Heart left ventricle (tissue), 16 donors: Measurements from ENCODE around the gene ANXA4. TPM values are rescaled to one million over a fixed set of nuclear protein-coding genes. Genes with fewer than 3 reads are reported as not detected.
A peak's percentile ranks its signal among the peaks of the same experiment; 100 is the strongest.

Source experiments
- ATAC-seq, 4 donors: fragments of 200-7000 bp; cut with Tn5 transposase; one replicate each; pipeline ENCODE4 v1.9.1; 2020 to 2022; ENCODE audit warnings: moderate library complexity in 4 of 4, mild to moderate bottlenecking in 3 of 4, moderate number of reproducible peaks in 1 of 4
- DNase-seq, 5 donors: peaks; one replicate each; pipeline ENCODE4 v3.0.0-alpha.2; 2020
- H3K27ac ChIP-seq, 12 donors: fragments of 200-600 bp; sonication (generic) in 4 of 12; one replicate each; pipeline versions ENCODE4 v1.5.0 to v1.8.0; 2016 to 2022; ENCODE audit warnings: mild to moderate bottlenecking in 2 of 12
- H3K27me3 ChIP-seq, 9 donors: fragments of 200-600 bp; sonication (generic) in 2 of 9; one replicate each; pipeline versions ENCODE4 v1.5.1 to v1.8.0; 2016 to 2022; ENCODE audit warnings: mild to moderate bottlenecking in 3 of 9
- H3K36me3 ChIP-seq, 9 donors: fragments of 200-600 bp; sonication (generic) in 2 of 9; one replicate each; pipeline versions ENCODE4 v1.5.0 to v1.8.0; 2018 to 2022; ENCODE audit warnings: mild to moderate bottlenecking in 2 of 9
- H3K4me1 ChIP-seq, 12 donors: fragments of 200-600 bp; sonication (generic) in 4 of 12; one replicate each; pipeline versions ENCODE4 v1.5.0 to v1.8.0; 2016 to 2022; ENCODE audit warnings: mild to moderate bottlenecking in 3 of 12
- H3K4me3 ChIP-seq, 12 donors: fragments of 200-600 bp; sonication (generic) in 4 of 12; one replicate each; pipeline versions ENCODE4 v1.5.0 to v1.8.0; 2017 to 2022; ENCODE audit warnings: mild to moderate bottlenecking in 9 of 12, moderate library complexity in 4 of 12
- H3K9me3 ChIP-seq, 12 donors: fragments of 200-600 bp; sonication (generic) in 4 of 12; one replicate each; pipeline versions ENCODE4 v1.5.0 to v1.8.0; 2016 to 2022; ENCODE audit warnings: mild to moderate bottlenecking in 1 of 12
- CTCF ChIP-seq, 12 donors: fragments of 200-600 bp; sonication (generic) in 4 of 12; IDR thresholded peaks; one replicate each; pipeline versions ENCODE4 v1.5.0 to v1.8.0; 2018 to 2022; ENCODE audit warnings: antibody characterized with exemption in 12 of 12, mild to moderate bottlenecking in 5 of 12
- POLR2A ChIP-seq, 2 donors: fragments of 450-650 bp; IDR thresholded peaks; one replicate each; pipeline ENCODE4 v1.6.1; 2017; ENCODE audit warnings: antibody characterized with exemption in 2 of 2, mild to moderate bottlenecking in 2 of 2, moderate library complexity in 2 of 2
- WGBS, 4 donors: extraction: QIAGEN DNeasy Blood & Tissue Kit in 2 of 4; methylation state at CpG; one replicate each; pipeline versions ENCODE4 v1.1.5 to v1.1.7; 2013 to 2018; 5-methylcytosine and 5-hydroxymethylcytosine counted together
- intact Hi-C, 10 donors: fragments of 100-400 bp; cut with DNase I; formaldehyde crosslinking; loops; one replicate each; pipeline versions ENCODE4 v1.11.1 to v1.14.2; 2022
- polyA plus RNA-seq, 2 donors: library from polyadenylated mRNA; stranded (reverse); fragments of 200-250 nt; gene quantifications; one replicate each; pipeline ENCODE4 v1.2.3, GENCODE V29; 2013
- total RNA-seq, 9 donors: library from RNA; depleted of rRNA in 2 of 9; stranded (reverse); fragments of >200 nt in 2 of 9; fragmentation: NEBNext Ultra II Directional in 3 of 9; extraction: Animal tissue kit (Norgen Biotek cat#: 25700) in 3 of 9; gene quantifications; one replicate each; pipeline versions ENCODE4 v1.1.0 to v1.2.4, GENCODE V29; 2016 to 2023
- donor health status: ischemic (EF 13 %, LVEDD 7.1; RV severe dilation, severe dysfunction).
- donor health status: healthy with polysubstance abuse.
- donor health status: DM: no; HTN: yes; CAD: no.
- donor health status: DM: no; HTN: no; CAD: no.
- donor health status: ischemic (EF 25% LVEDD 6.9; RV normal size, moderate dysfunction).
- donor health status: ischemic (EF 25% LVEDD 5.7; RV mildly dilated, moderate dysfunction).
- donor health status: healthy.
- donor health status: DM: yes; HTN: yes; CAD: no.
- donor health status: ischemic (EF 35%, LVEDD 5.7; RV mildly dilated, moderate dysfunction).
- donor health status: nonischemic (EF 11% LVEDD 7.7; RV severe dilation, severe dysfunction).
- donor health status: DM: yes; HTN: yes; CAD: no.
- donor health status: PGD.
- donor health status: ischemic (EF 29% LVEDD 5.4; RV normal size, mild dysfunction).
- donor health status: nonischemic (EF 23%, LVEDD 6.1; RV moderate dilation, normal function).

The ANXA4 gene
- total and polyA plus RNA-seq, 11 donors = 7.3 to 73.5 (median 18.8) TPM

DNA sequence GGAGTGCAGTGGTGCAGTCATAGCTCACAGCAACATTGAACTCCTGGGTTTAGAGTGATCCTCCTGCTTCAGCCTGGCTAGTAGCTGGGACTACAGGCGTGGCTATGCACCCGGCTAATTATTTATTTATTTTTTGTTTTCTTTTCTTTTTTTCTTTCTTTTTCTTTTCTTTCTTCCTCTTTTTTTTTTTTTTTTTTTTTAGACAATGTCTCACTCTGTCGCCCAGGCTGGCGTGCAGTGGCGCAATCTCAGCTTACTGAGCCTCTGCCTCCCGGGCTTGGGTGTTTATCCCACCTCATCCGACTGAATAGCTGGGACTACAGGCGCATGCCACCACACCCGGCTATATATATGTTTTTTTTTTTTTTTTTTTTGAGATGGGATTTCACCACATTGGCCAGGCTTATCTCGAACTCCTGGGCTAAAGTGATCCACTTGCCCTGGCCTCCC, 1.4 kb upstream of the ANXA4 start:
- Histone ChIP-seq H3K27ac (peak overlapping the region in 9 of 12 donors; percentile 89 to 95 (median 91)), H3K4me3 (peak overlapping the region in 10 of 12 donors; percentile 70 to 98 (median 88)), H3K36me3 (no peaks in the 10 kb centered on the region), H3K4me1 (peaks cover 0 to 43% (median 10%) of the 10 kb centered on the region in 12 donors), H3K9me3 (no peaks in the 10 kb centered on the region), H3K27me3 (no peaks in the 10 kb centered on the region)
- DNase-seq = no peak
- intact Hi-C loops = loop anchor here in 3 of 10 donors (5.0 to 10.0 kb wide), 2 partner anchors 54 to 77 kb away; no protein-coding TSS in a partner anchor
- TF ChIP-seq CTCF (IDR thresholded peaks at IDR 0.05) (no peak), POLR2A (IDR thresholded peaks at IDR 0.05) (no peak)
- whole genome bisulfite sequencing, 4 donors = 59 to 71% (median 66%) methylated on average over 10 of the region's 10 CpGs
- ATAC-seq = no peak

GRCh38 chr2:69741229-69741574, 732 bp upstream of the ANXA4 start:
- intact Hi-C loops = loop anchor here in 3 of 10 donors (5.0 to 10.0 kb wide), 2 partner anchors 54 to 76 kb away; no protein-coding TSS in a partner anchor
- peak overlapping the region; percentile 81 to 95 (median 90) for H3K27ac ChIP-seq

DNA sequence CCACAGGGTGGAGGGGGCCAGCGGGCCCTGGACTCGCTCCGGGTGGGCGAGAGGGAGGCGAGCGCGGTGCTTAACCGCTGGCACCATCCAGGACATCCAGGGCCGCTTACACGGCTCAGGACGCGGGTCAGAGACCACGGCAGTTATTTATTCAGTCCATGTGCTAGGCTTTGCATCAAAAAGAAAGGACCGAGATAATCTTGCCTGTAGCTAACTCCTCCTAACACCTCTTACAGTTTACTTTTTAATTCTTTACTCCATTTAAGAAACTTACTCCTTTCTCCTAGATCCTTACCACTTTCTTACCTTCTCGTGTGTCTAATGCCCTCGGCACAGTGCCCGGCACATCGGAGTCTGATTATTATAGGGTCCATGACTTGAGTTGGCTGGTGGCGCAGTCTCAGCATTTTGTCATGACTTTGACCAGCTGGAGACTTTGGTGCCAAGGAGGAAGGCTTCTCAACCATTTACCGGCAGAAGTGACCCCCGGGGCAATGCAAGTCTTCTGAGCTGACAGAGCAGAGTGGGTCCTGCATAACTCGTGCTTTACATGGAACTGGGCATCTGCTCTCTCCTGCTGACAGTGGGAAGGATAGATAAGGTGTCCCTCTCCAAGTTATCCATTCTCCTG, 503 bp downstream of the ANXA4 start:
- DNase-seq (no peak), ATAC-seq (peak; percentile 11 to 41 (median 32))
- Histone ChIP-seq H3K4me1 (peaks cover 0 to 43% (median 10%) of the 10 kb centered on the region in 12 donors), H3K9me3 (no peaks in the 10 kb centered on the region), H3K4me3 (peak overlapping the region; percentile 70 to 98 (median 92)), H3K27me3 (no peaks in the 10 kb centered on the region), H3K36me3 (peaks cover 0 to 3% (median 0%) of the 10 kb centered on the region in 9 donors), H3K27ac (peak overlapping the region; percentile 81 to 95 (median 90))
- intact Hi-C loops = loop anchor here in 3 of 10 donors (5.0 to 10.0 kb wide), 2 partner anchors 52 to 75 kb away; no protein-coding TSS in a partner anchor
- 17 to 31% (median 24%) methylated on average over 15 to 22 of the region's 22 CpGs for WGBS, 4 donors
- TF ChIP-seq POLR2A (IDR thresholded peaks at IDR 0.05) (no peak), CTCF (IDR thresholded peaks at IDR 0.05) (no peak)

More at GRCh38 chr2:69741229-69741574, 732 bp upstream of the ANXA4 start:
- TF ChIP-seq CTCF (IDR thresholded peaks at IDR 0.05) = peak in 5 of 12 donors; percentile 6 to 32 (median 19)
- TF ChIP-seq POLR2A (IDR thresholded peaks at IDR 0.05) = no peak
- H3K4me3 ChIP-seq = peak overlapping the region; percentile 70 to 98 (median 92)
- H3K27me3 ChIP-seq = no peaks in the 10 kb centered on the region
- DNase-seq = peak; percentile 51 to 78 (median 65)
- WGBS, 4 donors = 2 to 3% (median 2%) methylated on average over 13 of the region's 13 CpGs
- H3K9me3 ChIP-seq = no peaks in the 10 kb centered on the region
- peak; percentile 44 to 69 (median 60) for ATAC-seq
- peaks cover 0 to 43% (median 10%) of the 10 kb centered on the region in 12 donors for H3K4me1 ChIP-seq
- no peaks in the 10 kb centered on the region for H3K36me3 ChIP-seq

DNA sequence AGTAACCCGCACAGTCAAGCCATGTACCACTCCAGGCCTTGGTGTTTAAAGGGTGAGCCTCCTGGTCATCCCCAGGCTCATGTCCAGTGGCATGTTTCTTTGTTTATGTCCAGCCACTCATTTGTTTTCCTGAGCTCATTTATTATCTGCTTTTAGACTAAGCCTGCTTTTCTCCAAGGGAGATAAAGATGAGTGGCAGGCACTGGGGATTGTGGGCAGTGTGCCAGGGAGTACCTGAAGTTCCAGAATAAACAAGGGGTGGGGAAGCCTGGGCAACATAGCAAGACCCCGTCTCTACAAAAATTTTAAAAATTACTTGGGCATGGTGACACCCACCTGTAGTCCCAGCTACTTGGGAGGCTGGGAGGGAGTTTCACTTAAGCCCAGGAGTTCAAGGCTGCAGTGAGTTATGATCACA, 1.9 kb downstream of the ANXA4 start:
- no peak for TF ChIP-seq CTCF (IDR thresholded peaks at IDR 0.05)
- TF ChIP-seq POLR2A (IDR thresholded peaks at IDR 0.05) = no peak
- Histone ChIP-seq H3K36me3 (peaks cover 0 to 3% (median 0%) of the 10 kb centered on the region in 9 donors), H3K9me3 (no peaks in the 10 kb centered on the region), H3K27me3 (no peaks in the 10 kb centered on the region), H3K27ac (no peak overlapping the region), H3K4me1 (peaks cover 0 to 43% (median 10%) of the 10 kb centered on the region in 12 donors), H3K4me3 (peak overlapping the region in 2 of 12 donors; percentile 4 to 70)
- intact Hi-C loops = loop anchor here in 3 of 10 donors (5.0 to 10.0 kb wide), 2 partner anchors 51 to 73 kb away; no protein-coding TSS in a partner anchor
- ATAC-seq (no peak), DNase-seq (no peak)
- WGBS, 4 donors = 85 to 96% (median 91%) methylated on average over 2 of the region's 2 CpGs
